GM19324 (cell line): ENCODE data around the gene GALNTL6.
A peak's percentile ranks its signal among the peaks of the same experiment; 100 is the strongest.
"Not testable (repeated sequence)": the region's sequence is repeated elsewhere in the genome, so short reads cannot be mapped to it uniquely, and the experiment has no call there.

Experiments
- ATAC-seq: cut with Tn5 transposase; IDR thresholded peaks from one replicate; pipeline ENCODE4 v1.9.1; 2021; ENCODE audit warnings: mild to moderate bottlenecking, moderate library complexity; ENCODE audit not compliant: unreplicated experiment, low FRiP score

The GALNTL6 gene

GRCh38 chr4:172956340-172956739, 1143.1 kb downstream of the GALNTL6 start:
- not testable (repeated sequence) for ATAC-seq

DNA sequence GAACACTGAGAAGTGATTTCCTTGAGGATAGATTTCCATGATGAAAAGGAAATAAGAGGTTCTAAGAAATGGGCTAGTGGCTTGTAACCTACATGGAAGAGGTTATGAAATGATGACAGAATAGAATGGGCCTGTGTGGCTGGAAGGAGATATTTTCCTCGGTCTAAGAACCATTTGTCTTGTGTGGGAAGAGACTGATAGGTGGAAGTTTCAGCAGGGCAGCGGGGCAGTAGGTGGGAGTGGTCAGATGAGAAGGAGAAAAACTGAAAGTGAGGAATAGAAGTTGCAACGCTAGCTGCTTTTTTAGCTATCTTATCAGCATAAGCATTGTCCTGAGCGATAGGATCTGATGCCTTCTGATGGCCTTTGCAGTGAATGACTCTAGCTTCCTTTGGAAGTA, 1144.0 kb downstream of the GALNTL6 start:
- ATAC-seq, result no peak

GRCh38 chr4:172962564-172963353, 1149.6 kb downstream of the GALNTL6 start:
- ATAC-seq, result no peak

DNA sequence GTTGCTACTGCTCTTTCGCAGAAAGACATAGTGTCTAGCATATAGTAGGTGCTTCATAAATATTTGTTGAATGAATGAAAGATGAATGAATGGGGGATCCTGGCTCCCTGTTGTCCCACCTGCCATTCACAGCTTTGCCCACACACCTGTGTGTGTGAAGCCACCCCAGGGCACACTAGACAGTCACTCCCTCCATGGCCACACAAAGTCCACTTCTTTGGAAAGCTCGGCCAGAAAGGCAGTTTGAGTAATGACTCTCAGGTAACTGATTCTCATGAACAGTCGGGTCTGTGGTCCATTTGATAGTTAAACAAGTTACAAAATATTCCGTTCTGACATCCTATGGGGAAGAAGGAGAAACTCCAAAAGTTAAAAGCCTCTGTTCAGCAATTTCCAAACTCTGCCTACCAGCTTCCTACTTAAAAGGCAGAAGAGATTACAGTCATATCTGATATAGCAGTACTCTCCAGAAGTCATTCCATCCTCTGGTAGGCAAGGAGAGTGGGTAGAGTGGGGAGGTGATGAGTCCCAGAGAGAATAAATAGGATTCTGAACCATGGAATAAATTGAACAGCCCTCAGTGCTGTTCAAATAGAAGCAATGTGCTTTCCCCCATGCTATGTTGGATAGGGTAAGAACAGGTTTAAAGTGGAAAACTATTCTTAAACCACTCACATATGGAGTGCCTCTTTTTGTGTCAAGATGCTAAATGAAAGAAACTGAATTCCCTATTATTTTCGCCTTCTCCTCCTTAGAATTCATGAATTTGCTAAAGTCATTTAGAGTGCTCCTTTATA, 1150.5 kb downstream of the GALNTL6 start:
- no peak for ATAC-seq

DNA sequence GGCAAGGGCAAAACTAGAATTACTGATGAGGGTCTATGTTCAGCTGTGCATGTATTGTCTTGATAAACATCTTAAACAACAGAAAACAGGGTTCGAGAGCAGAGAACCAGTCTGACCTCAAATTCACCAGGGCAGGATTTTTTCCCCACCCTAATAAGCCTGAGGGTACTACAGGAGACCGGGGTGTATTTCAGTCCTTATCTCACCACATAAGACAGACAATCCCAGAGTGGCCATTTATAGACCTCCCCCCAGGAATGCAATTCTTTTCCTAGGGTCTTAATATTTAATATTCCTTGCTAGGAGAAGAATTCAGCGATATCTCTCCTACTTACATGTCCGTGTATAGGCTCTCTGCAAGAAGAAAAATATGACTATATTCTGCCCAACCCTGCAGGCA, 1157.0 kb downstream of the GALNTL6 start:
- not testable (repeated sequence) for ATAC-seq

GRCh38 chr4:172974586-172974985, 1161.4 kb downstream of the GALNTL6 start:
- ATAC-seq, result no peak

- ATAC-seq, result no peak
Observed at GRCh38 chr4:172975651-172976229, 1162.5 kb downstream of the GALNTL6 start.

GRCh38 chr4:172977491-172978041, 1164.4 kb downstream of the GALNTL6 start:
- ATAC-seq, result not testable (repeated sequence)

- ATAC-seq, result no peak
Observed at GRCh38 chr4:172978848-172979247, 1165.6 kb downstream of the GALNTL6 start.

- ATAC-seq, result no peak
Observed at GRCh38 chr4:172979332-172979731, 1166.1 kb downstream of the GALNTL6 start.

DNA sequence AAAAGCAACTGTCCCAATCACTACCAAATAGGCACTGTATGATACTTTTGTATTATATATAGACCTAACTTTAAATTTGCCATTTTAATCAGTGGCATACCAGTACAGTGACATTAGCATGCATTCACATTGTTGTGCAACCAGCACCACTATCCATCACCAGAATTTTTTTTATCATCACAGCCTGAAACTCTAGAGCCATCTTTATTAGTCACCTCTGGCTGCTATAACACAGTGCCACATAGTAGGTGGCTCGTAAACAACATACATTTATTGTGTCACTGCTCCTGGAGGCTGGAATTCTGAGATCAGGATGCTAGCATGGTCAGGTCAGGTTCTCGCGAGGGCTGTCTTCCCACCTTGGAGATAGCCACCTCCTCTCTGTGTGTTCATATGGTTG, 1167.0 kb downstream of the GALNTL6 start:
- ATAC-seq, result no peak

GRCh38 chr4:172982151-172982590, 1169.0 kb downstream of the GALNTL6 start:
- no peak for ATAC-seq

DNA sequence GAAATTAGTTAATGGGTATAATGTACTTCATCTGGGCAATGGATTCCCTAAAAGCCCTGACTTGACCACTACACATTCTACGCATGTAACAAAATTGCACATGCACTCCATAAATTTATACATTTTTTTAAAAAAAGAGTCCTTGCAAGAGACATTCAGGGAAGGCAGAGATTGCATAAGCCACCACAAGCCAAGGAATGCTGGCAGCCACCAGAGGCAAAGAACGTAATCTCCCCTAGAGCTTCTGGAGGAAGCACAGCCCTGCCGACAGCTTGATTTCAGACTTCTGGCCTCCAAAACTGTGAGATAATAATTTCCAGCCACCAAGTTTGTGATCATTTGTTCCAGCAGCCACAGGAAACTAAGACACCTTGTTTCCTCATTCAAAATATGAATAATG, 1169.8 kb downstream of the GALNTL6 start:
- no peak for ATAC-seq

GRCh38 chr4:172983631-172984030, 1170.4 kb downstream of the GALNTL6 start:
- no peak for ATAC-seq

- no peak for ATAC-seq
Observed at GRCh38 chr4:172985552-172985951, 1172.3 kb downstream of the GALNTL6 start.

- peak; percentile 93 for ATAC-seq
Observed at GRCh38 chr4:172986114-172986513, 1172.9 kb downstream of the GALNTL6 start.

DNA sequence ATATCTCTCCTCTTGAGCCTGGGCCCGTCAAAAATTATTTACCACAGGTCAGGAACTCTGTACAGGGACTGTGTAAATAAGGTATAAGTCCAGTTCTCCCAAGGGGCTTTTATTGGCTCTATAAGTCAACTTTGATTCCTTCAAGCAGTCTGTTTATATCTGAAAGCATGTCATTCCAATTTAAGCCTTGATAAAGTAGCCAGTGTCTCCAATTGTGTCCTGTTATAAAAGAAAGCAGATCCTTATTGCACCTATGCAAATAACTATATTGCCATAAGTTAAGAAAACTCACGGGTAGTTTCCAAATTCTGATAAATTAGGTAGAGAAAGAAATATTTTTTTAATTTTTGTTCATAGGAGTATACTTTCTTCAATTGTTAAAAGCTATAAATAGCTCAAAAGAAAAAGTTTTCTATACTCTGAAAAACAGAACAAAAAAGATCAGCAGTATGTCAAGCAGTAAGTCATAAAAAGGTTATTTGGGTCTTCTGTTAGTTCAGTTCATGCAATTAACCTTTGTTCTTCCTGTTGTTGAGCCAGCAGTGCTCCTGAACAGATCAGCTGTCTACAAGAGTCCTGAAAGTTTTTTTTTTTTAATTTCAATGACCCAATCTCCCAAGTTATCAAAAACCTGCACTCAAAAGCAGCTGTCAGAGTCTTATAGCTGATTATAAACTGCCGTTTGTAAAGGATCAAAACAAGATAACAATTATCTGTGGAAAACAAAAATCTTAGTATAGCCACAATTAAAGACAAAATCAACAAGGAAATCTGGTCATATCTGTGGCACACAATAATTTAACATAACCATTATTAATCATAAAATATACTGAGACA, 1177.0 kb downstream of the GALNTL6 start:
- ATAC-seq, result no peak

- ATAC-seq, result no peak
Observed at GRCh38 chr4:172992648-172993378, 1179.6 kb downstream of the GALNTL6 start.

DNA sequence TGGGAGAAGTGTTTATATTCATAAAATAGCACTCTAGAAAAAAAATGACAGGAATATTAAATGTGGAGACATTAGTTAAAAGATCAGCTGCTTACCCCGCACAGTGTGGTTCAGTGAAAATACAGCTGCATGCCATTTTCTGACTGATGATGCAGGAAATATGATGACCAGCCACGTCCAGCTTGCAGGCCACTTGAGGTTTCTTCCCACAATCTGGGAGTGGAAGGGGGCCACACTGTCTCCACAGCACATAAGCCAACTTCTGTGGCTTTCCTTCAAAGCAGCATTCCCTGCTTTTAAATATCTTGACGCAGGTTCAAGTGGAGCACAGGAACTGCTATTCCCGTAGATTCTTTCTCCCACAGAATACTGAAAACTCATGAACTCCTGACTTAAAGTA, 1182.0 kb downstream of the GALNTL6 start:
- ATAC-seq, result no peak
